Keratinocyte (primary cell): Measurements from ENCODE around the gene RFWD3. TPM values are rescaled to one million over a fixed set of nuclear protein-coding genes. Genes with fewer than 3 reads are reported as not detected.

Source experiments
- DNase-seq: peaks from one replicate; pipeline ENCODE4 v3.0.0-alpha.2; 2011; ENCODE audit warnings: low read depth, missing footprints, low spot score
- FAIRE-seq: peaks from 2 replicates; lab custom pipeline; 2011; peaks lifted over from hg19 to GRCh38; lab: Jason Lieb, UNC
- H2AFZ ChIP-seq: 2 replicates; pipeline ENCODE4 v1.6.0; 2012; ENCODE audit warnings: low read length, control low read depth, inconsistent platforms; ENCODE audit not compliant: control insufficient read depth
- H3K27ac ChIP-seq: 2 replicates; pipeline ENCODE4 v1.5.1; 2011; ENCODE audit warnings: low read length; ENCODE audit not compliant: control insufficient read depth, insufficient read depth
- H3K27me3 ChIP-seq: 3 replicates; pipeline ENCODE4 v1.6.0; 2011; ENCODE audit warnings: low read length; ENCODE audit not compliant: control insufficient read depth, insufficient read depth; ENCODE audit errors: extremely low read depth
- H3K36me3 ChIP-seq, 2 experiments: 2 replicates in 1 of 2; 3 replicates in 1 of 2; pipeline ENCODE4 v1.5.1; 2011; ENCODE audit warnings: low read length in 2 of 2, mild to moderate bottlenecking in 1 of 2; ENCODE audit not compliant: control insufficient read depth in 2 of 2, insufficient read depth in 2 of 2; ENCODE audit errors: extremely low read depth in 1 of 2
- H3K4me1 ChIP-seq: 3 replicates; pipeline ENCODE4 v1.5.1; 2011; ENCODE audit warnings: low read length; ENCODE audit not compliant: control insufficient read depth, insufficient read depth; ENCODE audit errors: extremely low read depth
- H3K4me2 ChIP-seq: 3 replicates; pipeline ENCODE4 v1.6.0; 2011; ENCODE audit warnings: low read depth, low read length; ENCODE audit not compliant: control insufficient read depth, insufficient read depth; ENCODE audit errors: extremely low read depth
- H3K4me3 ChIP-seq, 3 experiments: fragments of 200-600 bp in 1 of 3; sonication (generic) in 1 of 3; 2 replicates in 2 of 3; 3 replicates in 1 of 3; pipeline ENCODE4 v1.5.1; 2011 to 2016; ENCODE audit warnings: low read length in 3 of 3, mild to moderate bottlenecking in 3 of 3, control low read depth in 2 of 3, inconsistent platforms in 1 of 3, low read depth in 1 of 3, mixed read lengths in 1 of 3, mixed run types in 1 of 3, moderate library complexity in 1 of 3; ENCODE audit not compliant: control insufficient read depth in 2 of 3, insufficient read depth in 2 of 3; ENCODE audit errors: extremely low read depth in 1 of 3
- H3K79me2 ChIP-seq: 2 replicates; pipeline ENCODE4 v1.6.0; 2012; ENCODE audit warnings: low read length; ENCODE audit not compliant: control insufficient read depth, insufficient read depth
- H3K9ac ChIP-seq: 3 replicates; pipeline ENCODE4 v1.6.0; 2011; ENCODE audit warnings: low read length; ENCODE audit not compliant: control insufficient read depth, insufficient read depth; ENCODE audit errors: extremely low read depth
- H3K9me1 ChIP-seq: 3 replicates; pipeline ENCODE4 v1.6.0; 2011; ENCODE audit warnings: low read length; ENCODE audit not compliant: control insufficient read depth, insufficient read depth; ENCODE audit errors: extremely low read depth
- H3K9me3 ChIP-seq: 2 replicates; pipeline ENCODE4 v1.5.1; 2012; ENCODE audit warnings: low read depth, low read length; ENCODE audit not compliant: control insufficient read depth
- H4K20me1 ChIP-seq: 3 replicates; pipeline ENCODE4 v1.6.0; 2011; ENCODE audit warnings: low read length; ENCODE audit not compliant: control insufficient read depth, insufficient read depth; ENCODE audit errors: extremely low read depth
- CTCF ChIP-seq, 3 experiments: IDR thresholded peaks in 1 of 3; conservative IDR thresholded peaks in 1 of 3; optimal IDR thresholded peaks in 1 of 3; 2 replicates in 2 of 3; 3 replicates in 1 of 3; pipeline versions ENCODE3 to v1.5.1; 2011; ENCODE audit warnings: low read length in 3 of 3, mild to moderate bottlenecking in 3 of 3, moderate library complexity in 2 of 3, control low read depth in 1 of 3, inconsistent platforms in 1 of 3; ENCODE audit not compliant: insufficient read depth in 2 of 3; ENCODE audit errors: extremely low read depth in 1 of 3
- EZH2 ChIP-seq: IDR thresholded peaks from one replicate; pipeline ENCODE4 v1.6.1; 2012; ENCODE audit warnings: inconsistent platforms, mild to moderate bottlenecking, low read length, moderate library complexity
- dilution Hi-C: fragments of 300-500 bp; cut with MboI; formaldehyde crosslinking; loops from one replicate; pipeline ENCODE4 v1.7.0; 2020; ENCODE audit warnings: low sequenced_read_pairs; ENCODE audit not compliant: extremely low pct_ligation_motif_present
- polyA plus RNA-seq, 5 experiments: library from polyadenylated mRNA; depleted of rRNA in 3 of 5; stranded (reverse) in 3 of 5; stranded (forward) in 1 of 5; unstranded in 1 of 5; fragments of >200 nt; gene quantifications; 1 replicate in 1 of 5; 2 replicates in 3 of 5; 3 replicates in 1 of 5; pipeline versions ENCODE4 v1.2.1 to v1.2.3, GENCODE V29; 2011 to 2012; ENCODE audit warnings: missing spikeins in 2 of 5, low read depth in 1 of 5, low replicate concordance in 1 of 5

The RFWD3 gene
- polyA plus RNA-seq, 1 donor (not counting 4 experiments of a cell fraction or from before 2014, with no cell fraction given), result 29.2 TPM

GRCh38 chr16:74573622-74574021 is 93.1 kb downstream of the RFWD3 start:
- Histone ChIP-seq H3K4me3 (no peak overlapping the region), H3K4me1 (peaks cover 27% of the 10 kb centered on the region), H3K36me3 (no peaks in the 10 kb centered on the region), H3K27me3 (no peaks in the 10 kb centered on the region), H3K9me1 (peaks cover 2% of the 10 kb centered on the region), H3K79me2 (peaks cover 72% of the 10 kb centered on the region), H3K27ac (no peak overlapping the region), H4K20me1 (peaks cover 3% of the 10 kb centered on the region), H3K9me3 (no peaks in the 10 kb centered on the region), H3K4me2 (no peak overlapping the region), H2AFZ (no peak overlapping the region), H3K9ac (no peak overlapping the region)
- dilution Hi-C loops, result no loop called here
- no peak for TF ChIP-seq CTCF (optimal IDR thresholded peaks at IDR 0.05 in 1 of 3, IDR thresholded peaks at IDR 0.05 in 1 of 3, conservative IDR thresholded peaks at IDR 0.05 in 1 of 3; ENCODE audit: extremely low read depth in 1 of 3, insufficient read depth in 2 of 3, low read length in 3 of 3)
- no peak for TF ChIP-seq EZH2
- DNase-seq (no peak), FAIRE-seq (no peak)

Other genes starting within 250 kb of the RFWD3 start
- 0.05 to 0.90 TPM (median 0.46 TPM) in 3 replicates for gene CLEC18B, start 245.4 kb downstream of the RFWD3 start, polyA plus RNA-seq
- 41.5 to 79.7 TPM (median 63.6 TPM) in 3 replicates for gene GLG1, start 59.8 kb downstream of the RFWD3 start, polyA plus RNA-seq
- gene MLKL, start 34.0 kb upstream of the RFWD3 start, polyA plus RNA-seq, result 6.4 to 12.5 TPM (median 12.4 TPM) in 3 replicates
- gene FA2H, start 107.9 kb upstream of the RFWD3 start, polyA plus RNA-seq, result 0.03 to 0.16 TPM (median 0.09 TPM) in 3 replicates